Measurements from ENCODE around the gene LAYN. TPM values are rescaled to one million over a fixed set of nuclear protein-coding genes. Genes with fewer than 3 reads are reported as not detected.

Gene LAYN
- total and polyA plus RNA-seq, 9 donors: 3.4 to 9.8 (median 6.5) TPM

DNA sequence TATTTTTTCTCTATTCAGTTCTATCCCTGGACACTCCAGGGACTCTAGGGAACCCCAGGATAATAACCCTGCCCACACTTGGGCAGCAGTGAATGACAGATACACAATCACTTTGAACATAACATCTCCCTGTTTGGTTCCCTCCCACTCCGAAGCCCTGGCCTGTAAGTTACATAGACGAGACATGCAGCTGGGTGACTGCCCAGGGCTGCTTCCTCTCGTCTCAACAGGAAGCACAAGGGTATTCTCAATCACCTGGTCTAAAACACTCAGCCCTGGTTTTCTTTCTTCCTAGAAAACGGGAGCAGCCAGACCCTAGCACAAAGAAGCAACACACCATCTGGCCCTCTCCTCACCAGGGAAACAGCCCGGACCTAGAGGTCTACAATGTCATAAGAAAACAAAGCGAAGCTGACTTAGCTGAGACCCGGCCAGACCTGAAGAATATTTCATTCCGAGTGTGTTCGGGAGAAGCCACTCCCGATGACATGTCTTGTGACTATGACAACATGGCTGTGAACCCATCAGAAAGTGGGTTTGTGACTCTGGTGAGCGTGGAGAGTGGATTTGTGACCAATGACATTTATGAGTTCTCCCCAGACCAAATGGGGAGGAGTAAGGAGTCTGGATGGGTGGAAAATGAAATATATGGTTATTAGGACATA lies 19.4 kb downstream of the LAYN start:
- Histone ChIP-seq H3K9me3 (replicated peaks; ENCODE audit: control insufficient read depth, low read depth, low read length) (peaks cover 4% of the 10 kb centered on the region), H3K27ac (ENCODE audit: low read length) (no peak overlapping the region), H3K4me1 (ENCODE audit: control insufficient read depth, insufficient read depth, low read length) (no peaks in the 10 kb centered on the region), H3K36me3 (ENCODE audit: control insufficient read depth, insufficient read depth, low read length) (no peaks in the 10 kb centered on the region), H3K27me3 (ENCODE audit: control insufficient read depth, insufficient read depth, low read length) (no peaks in the 10 kb centered on the region), H3K4me3 (ENCODE audit: low read length) (no peak overlapping the region)
- no peak for DNase-seq
- WGBS (ENCODE audit: insufficient coverage): 60% methylated on average over 11 of the region's 11 CpGs

DNA sequence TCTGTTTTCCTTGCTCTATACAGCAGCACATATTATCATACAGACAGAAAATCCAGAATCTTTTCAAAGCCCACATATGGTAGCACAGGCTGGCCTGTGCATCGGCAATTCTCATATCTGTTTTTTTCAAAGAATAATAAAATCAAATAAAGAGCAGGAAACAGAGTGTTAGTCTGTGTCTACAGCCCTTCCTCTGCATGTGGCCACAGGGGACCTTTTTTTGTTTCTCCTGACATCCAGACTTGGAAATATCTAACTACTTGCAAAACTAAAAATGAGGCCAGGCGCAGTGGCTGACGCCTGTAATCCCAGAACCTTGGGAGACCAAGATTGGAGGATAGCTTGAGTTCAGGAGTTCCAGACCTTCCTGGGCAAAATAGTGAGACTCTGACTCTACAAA lies 20.3 kb downstream of the LAYN start:
- peak; percentile 71 for DNase-seq
- H3K9me3 ChIP-seq (replicated peaks; ENCODE audit: control insufficient read depth, low read depth, low read length): peaks cover 4% of the 10 kb centered on the region
- H3K4me1 ChIP-seq (ENCODE audit: control insufficient read depth, insufficient read depth, low read length): no peaks in the 10 kb centered on the region
- no peaks in the 10 kb centered on the region for H3K36me3 ChIP-seq (ENCODE audit: control insufficient read depth, insufficient read depth, low read length)
- no CpG with 5 or more reads among the region's 3 CpGs for WGBS (ENCODE audit: insufficient coverage)
- H3K27me3 ChIP-seq (ENCODE audit: control insufficient read depth, insufficient read depth, low read length): no peaks in the 10 kb centered on the region
- H3K27ac ChIP-seq (ENCODE audit: low read length): no peak overlapping the region
- no peak overlapping the region for H3K4me3 ChIP-seq (ENCODE audit: low read length)

DNA sequence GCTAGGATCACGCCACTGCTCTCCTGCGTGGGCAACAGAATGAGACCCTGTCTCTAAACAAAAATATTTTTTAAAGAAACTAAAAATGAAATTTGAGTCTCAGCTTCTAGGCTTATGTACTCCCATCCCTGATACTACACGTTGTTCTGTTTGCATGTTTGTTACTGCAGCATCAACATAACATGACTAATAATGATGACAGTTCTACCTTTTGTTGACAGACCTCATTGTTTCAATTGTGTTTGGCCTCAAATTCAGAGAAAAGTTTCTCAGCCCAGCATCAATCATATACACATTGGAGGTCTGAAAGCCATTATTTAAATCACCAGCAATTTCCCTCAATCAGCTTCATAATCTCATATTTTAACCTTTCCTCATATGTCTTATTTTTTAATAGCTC lies 20.8 kb downstream of the LAYN start:
- 38% methylated on average over 1 of the region's 3 CpGs for WGBS (ENCODE audit: insufficient coverage)
- Histone ChIP-seq H3K9me3 (replicated peaks; ENCODE audit: control insufficient read depth, low read depth, low read length) (peaks cover under 1% of the 10 kb centered on the region), H3K27ac (ENCODE audit: low read length) (no peak overlapping the region), H3K4me3 (ENCODE audit: low read length) (no peak overlapping the region), H3K4me1 (ENCODE audit: control insufficient read depth, insufficient read depth, low read length) (no peaks in the 10 kb centered on the region), H3K27me3 (ENCODE audit: control insufficient read depth, insufficient read depth, low read length) (no peaks in the 10 kb centered on the region), H3K36me3 (ENCODE audit: control insufficient read depth, insufficient read depth, low read length) (no peaks in the 10 kb centered on the region)
- DNase-seq: no peak

DNA sequence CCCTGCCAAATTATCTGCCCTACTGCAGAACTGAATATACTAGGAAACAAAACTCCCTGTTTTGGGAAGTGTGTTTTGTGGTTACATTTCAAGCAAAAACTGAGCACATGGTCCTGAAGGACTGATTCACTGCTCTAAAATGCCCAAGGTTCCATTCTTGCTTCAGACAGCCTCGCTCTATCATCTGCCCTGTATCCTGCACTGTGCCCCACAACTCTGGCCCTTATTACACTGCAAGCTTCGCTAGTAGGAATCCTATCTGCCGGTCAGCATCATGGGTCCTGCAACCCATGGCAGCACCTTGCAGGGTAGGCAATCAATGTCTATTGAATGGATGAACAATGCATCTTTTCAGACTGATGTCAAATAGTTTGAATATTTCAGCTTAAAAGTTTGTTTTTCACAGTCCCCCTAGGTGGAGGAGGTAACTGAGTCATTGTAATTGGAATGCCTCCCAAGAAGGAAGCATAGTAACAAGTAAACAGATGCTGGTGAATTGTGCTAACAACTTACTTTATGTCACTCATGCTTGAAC lies 21.3 kb downstream of the LAYN start:
- Histone ChIP-seq H3K36me3 (ENCODE audit: control insufficient read depth, insufficient read depth, low read length) (no peaks in the 10 kb centered on the region), H3K9me3 (replicated peaks; ENCODE audit: control insufficient read depth, low read depth, low read length) (no peaks in the 10 kb centered on the region), H3K27me3 (ENCODE audit: control insufficient read depth, insufficient read depth, low read length) (no peaks in the 10 kb centered on the region), H3K4me3 (ENCODE audit: low read length) (no peak overlapping the region), H3K4me1 (ENCODE audit: control insufficient read depth, insufficient read depth, low read length) (no peaks in the 10 kb centered on the region), H3K27ac (ENCODE audit: low read length) (no peak overlapping the region)
- 67% methylated on average over 1 of the region's 3 CpGs for WGBS (ENCODE audit: insufficient coverage)
- no peak for DNase-seq

DNA sequence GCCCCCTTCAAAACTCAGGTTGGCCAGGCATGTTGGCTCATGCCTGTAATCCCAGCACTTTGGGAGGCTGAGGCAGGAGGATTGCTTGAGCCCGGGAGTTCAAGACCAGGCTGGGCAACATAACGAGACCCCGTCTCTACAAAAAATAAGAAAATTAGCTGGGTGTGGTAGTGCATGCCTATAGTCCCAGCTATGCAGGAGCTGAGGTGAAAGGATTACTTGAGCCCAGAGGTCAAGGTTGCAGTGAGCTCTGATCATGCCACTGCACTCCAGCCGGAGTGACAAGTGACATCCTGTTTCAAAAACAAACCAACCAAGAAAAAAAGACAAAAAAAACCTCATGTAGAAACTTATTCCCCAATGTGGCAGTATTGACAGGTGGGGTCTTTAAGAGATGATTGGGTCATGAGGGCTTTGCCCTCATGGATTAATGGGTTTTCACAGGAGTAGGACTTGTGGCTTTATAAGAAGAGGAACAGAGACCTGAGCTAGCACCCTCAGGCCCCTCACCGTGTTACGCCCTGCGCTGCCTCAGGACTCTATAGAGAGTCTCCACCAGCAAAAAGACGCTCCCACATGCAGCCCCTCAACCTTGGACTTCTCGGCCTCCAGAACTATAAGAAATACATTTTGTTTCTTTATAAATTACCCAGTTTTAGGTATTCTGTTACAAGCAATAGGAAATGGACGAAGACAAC lies 22.3 kb downstream of the LAYN start:
- Histone ChIP-seq H3K36me3 (ENCODE audit: control insufficient read depth, insufficient read depth, low read length) (no peaks in the 10 kb centered on the region), H3K4me3 (ENCODE audit: low read length) (no peak overlapping the region), H3K27ac (ENCODE audit: low read length) (no peak overlapping the region), H3K4me1 (ENCODE audit: control insufficient read depth, insufficient read depth, low read length) (no peaks in the 10 kb centered on the region), H3K27me3 (ENCODE audit: control insufficient read depth, insufficient read depth, low read length) (no peaks in the 10 kb centered on the region), H3K9me3 (replicated peaks; ENCODE audit: control insufficient read depth, low read depth, low read length) (no peaks in the 10 kb centered on the region)
- WGBS (ENCODE audit: insufficient coverage): 100% methylated on average over 3 of the region's 10 CpGs
- no peak for DNase-seq

DNA sequence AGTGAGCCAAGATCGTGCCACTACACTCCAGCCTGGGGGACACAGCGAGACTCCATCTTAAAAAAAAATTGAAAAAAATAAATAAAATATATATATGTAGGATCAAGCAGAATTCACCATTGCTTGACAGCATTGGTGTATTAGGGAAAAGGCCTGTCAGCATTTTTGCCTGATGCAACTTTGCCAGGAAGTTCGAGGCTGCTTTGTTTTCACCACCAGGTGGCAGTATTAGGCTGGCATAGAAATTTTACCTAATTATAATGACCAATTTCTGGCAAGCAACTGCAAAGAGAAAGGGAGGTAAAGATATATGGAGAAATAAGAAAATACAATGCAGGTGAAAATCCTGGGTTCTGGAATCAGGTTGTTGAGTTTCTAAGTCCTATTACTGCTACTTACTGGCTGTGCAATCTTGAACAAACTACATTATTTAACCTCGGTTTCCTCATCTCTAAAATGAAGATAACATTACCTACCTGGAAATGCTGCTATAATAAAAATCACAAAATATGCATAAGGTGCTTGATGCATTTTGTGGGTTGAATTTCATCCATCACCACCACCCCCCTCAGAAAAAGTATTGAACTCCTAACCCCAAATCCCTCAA lies 24.7 kb downstream of the LAYN start:
- Histone ChIP-seq H3K4me1 (ENCODE audit: control insufficient read depth, insufficient read depth, low read length) (no peaks in the 10 kb centered on the region), H3K36me3 (ENCODE audit: control insufficient read depth, insufficient read depth, low read length) (no peaks in the 10 kb centered on the region), H3K27me3 (ENCODE audit: control insufficient read depth, insufficient read depth, low read length) (no peaks in the 10 kb centered on the region), H3K27ac (ENCODE audit: low read length) (no peak overlapping the region), H3K4me3 (ENCODE audit: low read length) (no peak overlapping the region), H3K9me3 (replicated peaks; ENCODE audit: control insufficient read depth, low read depth, low read length) (no peaks in the 10 kb centered on the region)
- no CpG with 5 or more reads among the region's 4 CpGs for WGBS (ENCODE audit: insufficient coverage)
- peak; percentile 85 for DNase-seq

DNA sequence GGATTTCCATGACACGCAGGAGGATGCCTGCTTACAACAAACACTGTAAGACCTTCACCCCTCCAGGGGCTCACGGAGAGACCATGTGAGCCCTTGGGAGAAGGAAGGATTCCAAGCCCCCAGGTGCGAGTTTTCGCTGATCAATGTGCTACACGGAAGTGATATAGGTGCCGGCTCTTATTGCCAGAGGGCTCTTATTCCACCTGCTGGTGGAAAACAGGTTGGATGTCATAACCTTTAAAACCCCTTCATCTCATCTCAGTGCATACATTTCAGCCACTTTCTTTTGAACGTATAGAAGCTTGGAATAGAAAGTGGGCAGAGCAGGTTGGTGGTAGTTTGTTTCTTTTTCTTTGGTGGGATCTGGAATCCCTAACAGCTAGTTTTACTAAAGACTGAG lies 25.8 kb downstream of the LAYN start:
- Histone ChIP-seq H3K36me3 (ENCODE audit: control insufficient read depth, insufficient read depth, low read length) (no peaks in the 10 kb centered on the region), H3K4me3 (ENCODE audit: low read length) (no peak overlapping the region), H3K9me3 (replicated peaks; ENCODE audit: control insufficient read depth, low read depth, low read length) (no peaks in the 10 kb centered on the region), H3K27ac (ENCODE audit: low read length) (no peak overlapping the region), H3K4me1 (ENCODE audit: control insufficient read depth, insufficient read depth, low read length) (no peaks in the 10 kb centered on the region), H3K27me3 (ENCODE audit: control insufficient read depth, insufficient read depth, low read length) (no peaks in the 10 kb centered on the region)
- DNase-seq: no peak
- WGBS (ENCODE audit: insufficient coverage): no CpG with 5 or more reads among the region's 7 CpGs

DNA sequence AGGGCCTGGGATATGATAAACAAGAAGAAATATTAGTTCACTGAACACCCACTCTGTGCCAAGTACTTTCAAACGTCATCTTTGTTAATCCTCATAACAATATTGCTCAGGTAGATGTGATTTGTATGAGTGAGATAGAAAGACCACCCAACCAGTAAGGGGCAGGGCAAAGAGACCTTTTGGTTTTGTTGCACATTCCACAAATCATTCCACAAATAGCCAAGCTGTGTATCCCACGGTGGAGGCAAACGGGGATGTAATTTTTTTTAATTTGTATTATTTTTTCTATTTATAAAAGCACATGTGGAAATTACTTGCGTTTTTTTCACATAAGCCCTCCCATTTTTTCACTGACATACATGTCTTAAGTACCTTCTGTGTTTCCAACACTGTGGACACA lies 29.0 kb downstream of the LAYN start:
- H3K4me1 ChIP-seq (ENCODE audit: control insufficient read depth, insufficient read depth, low read length): peaks cover 5% of the 10 kb centered on the region
- DNase-seq: no peak
- H3K4me3 ChIP-seq (ENCODE audit: low read length): no peak overlapping the region
- H3K9me3 ChIP-seq (replicated peaks; ENCODE audit: control insufficient read depth, low read depth, low read length): no peaks in the 10 kb centered on the region
- 29% methylated on average over 1 of the region's 4 CpGs for WGBS (ENCODE audit: insufficient coverage)
- H3K36me3 ChIP-seq (ENCODE audit: control insufficient read depth, insufficient read depth, low read length): no peaks in the 10 kb centered on the region
- no peak overlapping the region for H3K27ac ChIP-seq (ENCODE audit: low read length)
- no peaks in the 10 kb centered on the region for H3K27me3 ChIP-seq (ENCODE audit: control insufficient read depth, insufficient read depth, low read length)

DNA sequence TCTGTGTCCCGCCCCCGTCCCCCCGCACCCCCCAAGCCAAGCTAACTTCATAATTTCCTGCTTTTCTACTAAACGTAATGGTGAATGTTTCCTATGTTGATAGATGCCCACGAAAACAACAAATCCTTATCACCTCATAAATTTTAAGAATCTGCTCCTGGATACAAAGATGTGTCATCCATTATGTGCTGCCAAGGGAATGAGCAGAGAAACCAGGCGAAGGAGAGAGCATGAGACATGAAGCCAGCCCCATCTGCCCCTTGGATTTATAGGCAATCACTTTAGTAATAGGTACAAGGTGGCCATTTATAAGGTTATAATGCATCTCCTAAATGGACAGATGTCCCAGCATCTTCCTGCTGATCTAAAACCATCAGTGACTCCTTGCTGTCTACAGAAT lies 30.3 kb downstream of the LAYN start:
- no peak overlapping the region for H3K4me3 ChIP-seq (ENCODE audit: low read length)
- no peaks in the 10 kb centered on the region for H3K9me3 ChIP-seq (replicated peaks; ENCODE audit: control insufficient read depth, low read depth, low read length)
- no peaks in the 10 kb centered on the region for H3K36me3 ChIP-seq (ENCODE audit: control insufficient read depth, insufficient read depth, low read length)
- peaks cover 5% of the 10 kb centered on the region for H3K4me1 ChIP-seq (ENCODE audit: control insufficient read depth, insufficient read depth, low read length)
- no peak overlapping the region for H3K27ac ChIP-seq (ENCODE audit: low read length)
- no peak for DNase-seq
- WGBS (ENCODE audit: insufficient coverage): 60% methylated on average over 1 of the region's 6 CpGs
- H3K27me3 ChIP-seq (ENCODE audit: control insufficient read depth, insufficient read depth, low read length): no peaks in the 10 kb centered on the region

DNA sequence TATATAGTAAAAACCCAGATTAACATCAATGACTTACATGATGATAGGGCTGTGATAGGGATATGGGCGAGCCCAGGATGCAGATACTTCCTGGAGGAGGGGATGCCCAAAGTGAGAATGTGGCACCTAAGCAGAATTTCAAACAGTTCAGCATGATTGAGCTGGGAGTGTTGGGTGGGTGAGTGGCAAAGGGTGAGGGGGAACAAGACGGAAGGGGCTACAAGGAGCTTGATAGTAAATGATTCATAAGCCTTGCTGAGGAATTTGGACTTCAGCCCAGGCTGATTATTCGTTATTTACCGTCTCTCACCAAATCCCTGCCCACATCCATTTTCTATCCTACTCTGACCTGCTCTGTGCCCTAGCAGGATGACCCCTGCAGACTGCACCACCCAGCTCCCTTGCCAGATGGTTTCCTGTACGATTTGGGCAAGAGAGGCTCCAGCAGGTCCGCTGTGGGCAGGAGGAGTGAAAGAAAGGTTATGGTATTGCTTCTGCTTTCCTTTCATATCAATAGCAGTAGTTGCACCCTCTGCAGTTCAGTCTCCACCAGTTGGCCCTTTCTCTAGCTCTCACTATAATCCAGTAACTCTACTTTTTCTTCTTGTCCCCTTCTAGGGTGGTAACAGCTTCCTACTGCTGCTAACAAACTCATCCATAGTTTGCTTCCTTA lies 31.4 kb downstream of the LAYN start:
- H3K27ac ChIP-seq (ENCODE audit: low read length): no peak overlapping the region
- H3K4me3 ChIP-seq (ENCODE audit: low read length): no peak overlapping the region
- H3K27me3 ChIP-seq (ENCODE audit: control insufficient read depth, insufficient read depth, low read length): no peaks in the 10 kb centered on the region
- no peaks in the 10 kb centered on the region for H3K9me3 ChIP-seq (replicated peaks; ENCODE audit: control insufficient read depth, low read depth, low read length)
- H3K4me1 ChIP-seq (ENCODE audit: control insufficient read depth, insufficient read depth, low read length): peaks cover 5% of the 10 kb centered on the region
- no peaks in the 10 kb centered on the region for H3K36me3 ChIP-seq (ENCODE audit: control insufficient read depth, insufficient read depth, low read length)
- 64% methylated on average over 3 of the region's 6 CpGs for WGBS (ENCODE audit: insufficient coverage)
- DNase-seq: no peak

Measured in muscle of leg (tissue), 11 donors.